T-helper 1 cell treated with Interleukin-12 subunit alpha and Interleukin-12 subunit beta and Interleukin-4 antibody, amounts not matched to agents 30 ng/mL and 1 ng/mL, for 36 hours (primary cell): ENCODE results near the gene MRPS23. TPM values are rescaled to one million over a fixed set of nuclear protein-coding genes. Genes with fewer than 3 reads are reported as not detected.

Experiments
- intact Hi-C: fragments of 100-400 bp; cut with micrococcal nuclease; formaldehyde crosslinking; loops from one replicate; pipeline ENCODE4 v1.15.1; 2024
- total RNA-seq: library from RNA; stranded (reverse); gene quantifications from 2 replicates; pipeline ENCODE4 v1.2.3, GENCODE V29; 2022

Gene MRPS23
- total RNA-seq, 1 donor from 2014 or later, result 40.5 TPM

GRCh38 chr17:57806167-57806830, 43.5 kb downstream of the MRPS23 start:
- intact Hi-C loops, result no loop called here

GRCh38 chr17:57803021-57803420, 46.8 kb downstream of the MRPS23 start:
- intact Hi-C loops, result no loop called here

GRCh38 chr17:57801044-57801711, 48.7 kb downstream of the MRPS23 start:
- intact Hi-C loops, result no loop called here

- intact Hi-C loops, result no loop called here
Observed at GRCh38 chr17:57794841-57795240, 55.0 kb downstream of the MRPS23 start.

- intact Hi-C loops, result no loop called here
Observed at GRCh38 chr17:57788725-57789124, 61.1 kb downstream of the MRPS23 start.

- intact Hi-C loops, result no loop called here
Observed at GRCh38 chr17:57785022-57785421, 64.8 kb downstream of the MRPS23 start.

Other genes starting within 250 kb of the MRPS23 start
- gene CCDC182, start 104.7 kb downstream of the MRPS23 start, total RNA-seq, result not detected in 2 replicates
- gene CUEDC1, start 105.4 kb upstream of the MRPS23 start, total RNA-seq, result 0.29 and 0.41 TPM in 2 replicates
- gene VEZF1, start 138.2 kb upstream of the MRPS23 start, total RNA-seq, result 42.4 and 43.9 TPM in 2 replicates
- 357 and 368 TPM in 2 replicates for gene SRSF1, start 157.2 kb upstream of the MRPS23 start, total RNA-seq
- 31.0 and 31.9 TPM in 2 replicates for gene DYNLL2, start 233.4 kb upstream of the MRPS23 start, total RNA-seq